HEK293 (cell line): ENCODE measurements around the gene TK1.

Experiments
- CTCF ChIA-PET: fragments of 350-600 bp; formaldehyde crosslinking; extraction: SDS; loops from one replicate; lab custom pipeline; 2021; ENCODE audit warnings: antibody characterized with exemption; lab: Yijun Ruan, JAX
- POLR2A ChIA-PET: fragments of 300-600 bp; formaldehyde crosslinking; extraction: SDS; loops from one replicate; lab custom pipeline; 2020; ENCODE audit warnings: antibody characterized with exemption, inconsistent platforms; lab: Yijun Ruan, JAX
- H3K27ac ChIP-seq: fragments of 200-500 bp; sonication (Bioruptor generic); 2 replicates; pipeline ENCODE4 v1.5.1; 2014; ENCODE audit warnings: low read depth, low read length, control low read depth, inconsistent platforms; ENCODE audit errors: extremely low read depth
- H3K36me3 ChIP-seq, 2 experiments: fragments of 200-500 bp in 1 of 2; sonication (Bioruptor generic) in 1 of 2; 1 replicate in 1 of 2; 2 replicates in 1 of 2; pipeline ENCODE4 v1.5.1; 2014 to 2017; ENCODE audit warnings: inconsistent platforms in 2 of 2, low read length in 2 of 2; ENCODE audit not compliant: control insufficient read depth in 2 of 2, insufficient read depth in 1 of 2
- H3K4me1 ChIP-seq: fragments of 200-500 bp; sonication (Bioruptor generic); 2 replicates; pipeline ENCODE4 v1.5.1; 2014; ENCODE audit warnings: mild to moderate bottlenecking, low read length, inconsistent platforms; ENCODE audit not compliant: control insufficient read depth, insufficient read depth
- H3K4me3 ChIP-seq: 2 replicates; pipeline ENCODE4 v1.5.1; 2011; ENCODE audit warnings: low read depth, mild to moderate bottlenecking, control low read depth, low read length, moderate library complexity
- H3K9me3 ChIP-seq: fragments of 200-500 bp; sonication (Bioruptor generic); 2 replicates; pipeline ENCODE4 v1.5.1; 2014; ENCODE audit warnings: low read depth, low read length, inconsistent platforms; ENCODE audit not compliant: control insufficient read depth, insufficient read depth
- GLIS1 ChIP-seq: fragments of 450-650 bp; formaldehyde crosslinking; IDR thresholded peaks from 2 replicates; pipeline ENCODE4 v1.5.1; 2016; ENCODE audit warnings: missing biosample characterization, missing genetic modification characterization
- GLIS2 ChIP-seq: fragments of 450-650 bp; formaldehyde crosslinking; IDR thresholded peaks from 2 replicates; pipeline ENCODE4 v1.5.1; 2016; ENCODE audit warnings: missing biosample characterization, missing genetic modification characterization
- HIC1 ChIP-seq: fragments of 450-650 bp; formaldehyde crosslinking; IDR thresholded peaks from 2 replicates; pipeline ENCODE4 v1.5.1; 2016; ENCODE audit warnings: missing biosample characterization, missing genetic modification characterization
- HOXA7 ChIP-seq: sonication (generic); formaldehyde crosslinking; IDR thresholded peaks from 2 replicates; pipeline ENCODE4 v1.8.1; 2022; ENCODE audit warnings: missing genetic modification reagents, borderline replicate concordance
- HOXD13 ChIP-seq: sonication (generic); formaldehyde crosslinking; IDR thresholded peaks from 2 replicates; pipeline ENCODE4 v1.8.0; 2022; ENCODE audit warnings: missing genetic modification reagents, borderline replicate concordance
- KLF1 ChIP-seq: fragments of 450-650 bp; formaldehyde crosslinking; IDR thresholded peaks from 2 replicates; pipeline ENCODE4 v1.5.1; 2016; ENCODE audit warnings: missing biosample characterization, missing genetic modification characterization
- KLF8 ChIP-seq: fragments of 450-650 bp; formaldehyde crosslinking; IDR thresholded peaks from 2 replicates; pipeline ENCODE4 v1.5.1; 2016; ENCODE audit warnings: missing biosample characterization, missing genetic modification characterization
- SP3 ChIP-seq: fragments of 450-650 bp; formaldehyde crosslinking; IDR thresholded peaks from 2 replicates; pipeline ENCODE4 v1.5.1; 2016; ENCODE audit warnings: missing biosample characterization, missing genetic modification characterization
- ZBTB17 ChIP-seq: fragments of 450-650 bp; formaldehyde crosslinking; IDR thresholded peaks from 2 replicates; pipeline ENCODE4 v1.5.1; 2016; ENCODE audit warnings: missing biosample characterization, missing genetic modification characterization
- ZIC2 ChIP-seq: fragments of 450-650 bp; formaldehyde crosslinking; IDR thresholded peaks from 2 replicates; pipeline ENCODE4 v1.5.1; 2016; ENCODE audit warnings: missing biosample characterization, missing genetic modification characterization
- ZNF146 ChIP-seq: fragments of 450-650 bp; formaldehyde crosslinking; IDR thresholded peaks from 2 replicates; pipeline ENCODE4 v1.5.1; 2016; ENCODE audit warnings: missing biosample characterization, missing genetic modification characterization
- ZNF184 ChIP-seq: fragments of 450-650 bp; IDR thresholded peaks from 2 replicates; pipeline ENCODE4 v1.5.1; 2018; ENCODE audit warnings: missing biosample characterization, mild to moderate bottlenecking, missing genetic modification characterization
- ZNF24 ChIP-seq: fragments of 450-650 bp; formaldehyde crosslinking; IDR thresholded peaks from 2 replicates; pipeline ENCODE4 v1.5.1; 2016; ENCODE audit warnings: missing biosample characterization, missing genetic modification characterization
- ZNF266 ChIP-seq: fragments of 450-650 bp; formaldehyde crosslinking; IDR thresholded peaks from 2 replicates; pipeline ENCODE4 v1.5.1; 2016; ENCODE audit warnings: missing biosample characterization, missing genetic modification characterization, low read depth
- ZNF473 ChIP-seq: fragments of 450-650 bp; formaldehyde crosslinking; IDR thresholded peaks from 2 replicates; pipeline ENCODE4 v1.5.1; 2017; ENCODE audit warnings: missing biosample characterization, missing genetic modification characterization
- ZNF514 ChIP-seq: fragments of 450-650 bp; formaldehyde crosslinking; IDR thresholded peaks from 2 replicates; pipeline ENCODE4 v1.5.1; 2016; ENCODE audit warnings: missing biosample characterization, missing genetic modification characterization
- ZNF521 ChIP-seq: fragments of 450-650 bp; formaldehyde crosslinking; IDR thresholded peaks from 2 replicates; pipeline ENCODE4 v1.5.1; 2017; ENCODE audit warnings: missing biosample characterization, mild to moderate bottlenecking, missing genetic modification characterization
- ZNF544 ChIP-seq: fragments of 450-650 bp; formaldehyde crosslinking; IDR thresholded peaks from 2 replicates; pipeline ENCODE4 v1.5.0; 2017; ENCODE audit warnings: missing biosample characterization, missing genetic modification characterization
- ZNF548 ChIP-seq: fragments of 450-650 bp; formaldehyde crosslinking; IDR thresholded peaks from 2 replicates; pipeline ENCODE4 v1.5.1; 2016; ENCODE audit warnings: missing biosample characterization, missing genetic modification characterization
- ZNF580 ChIP-seq: fragments of 450-650 bp; formaldehyde crosslinking; IDR thresholded peaks from 2 replicates; pipeline ENCODE4 v1.5.1; 2016; ENCODE audit warnings: missing biosample characterization, missing genetic modification characterization
- ZNF658 ChIP-seq: fragments of 450-650 bp; formaldehyde crosslinking; IDR thresholded peaks from 2 replicates; pipeline ENCODE4; 2016; ENCODE audit warnings: missing biosample characterization, missing genetic modification characterization
- ZNF791 ChIP-seq: fragments of 450-650 bp; formaldehyde crosslinking; IDR thresholded peaks from 2 replicates; pipeline ENCODE4 v1.5.1; 2016; ENCODE audit warnings: missing biosample characterization, missing genetic modification characterization
- ZNF830 ChIP-seq: fragments of 450-650 bp; IDR thresholded peaks from 2 replicates; pipeline ENCODE4 v1.5.0; 2018; ENCODE audit warnings: missing biosample characterization, missing genetic modification characterization, low read depth, mild to moderate bottlenecking, moderate library complexity
- ZNF837 ChIP-seq: fragments of 450-650 bp; formaldehyde crosslinking; IDR thresholded peaks from 2 replicates; pipeline ENCODE4 v1.5.1; 2016; ENCODE audit warnings: missing biosample characterization, missing genetic modification characterization
- ZSCAN4 ChIP-seq: fragments of 450-650 bp; formaldehyde crosslinking; IDR thresholded peaks from 2 replicates; pipeline ENCODE4 v1.5.1; 2017; ENCODE audit warnings: missing biosample characterization, missing genetic modification characterization

TK1 gene

GRCh38 chr17:78133971-78134898 is 52.6 kb downstream of the TK1 start (continued):
- TF ChIP-seq ZNF521 (tag by site-specific recombination) (no peak), GLIS2 (peak; percentile 41; the same call in 1 of the 2 replicates), HOXA7 (CRISPR knock-in tag) (no peak), ZNF514 (no peak), GLIS1 (tag by site-specific recombination) (0 out of 2 replicates have a peak, but pooled peaks have one; percentile 10), ZNF544 (tag by site-specific recombination) (no peak), ZBTB17 (tag by site-specific recombination) (peak; percentile 16; the same call in 1 of the 2 replicates), ZNF658 (tag by site-specific recombination) (no peak), KLF1 (tag by site-specific recombination) (peak; percentile 30; the same call in 1 of the 2 replicates), ZNF24 (tag by site-specific recombination) (0 out of 2 replicates have a peak, but pooled peaks have one; percentile 44), KLF8 (tag by site-specific recombination) (peak; percentile 23; the same call in 1 of the 2 replicates)
- TF ChIP-seq, all 188 proteins: peak for 21

GRCh38 chr17:78133179-78133951 is 53.5 kb downstream of the TK1 start:
- Histone ChIP-seq H3K36me3 (no peaks in the 10 kb centered on the region), H3K9me3 (no peaks in the 10 kb centered on the region), H3K27ac (no peak overlapping the region), H3K4me3 (no peak overlapping the region), H3K4me1 (no peaks in the 10 kb centered on the region)
- ChIA-PET CTCF (interaction anchor here (0.7 to 2.8 kb wide), 14 partner anchors 11 to 114 kb away, joined by 3 to 15 read pairs (median 5); no protein-coding TSS in a partner anchor), POLR2A (interaction anchor here (1.1 to 1.4 kb wide), 2 partner anchors 53 to 175 kb away, joined by 3 to 6 read pairs; partner anchors contain the start of gene TNRC6C)
- TF ChIP-seq ZNF548 (tag by site-specific recombination), result no peak
- TF ChIP-seq ZSCAN4 (tag by site-specific recombination), result no peak
- TF ChIP-seq ZNF830, result no peak
- no peak for TF ChIP-seq ZNF580 (tag by site-specific recombination)
- TF ChIP-seq SP3 (tag by site-specific recombination), result no peak
- TF ChIP-seq HOXD13 (CRISPR knock-in tag), result no peak
- no peak for TF ChIP-seq ZNF473 (tag by site-specific recombination)
- TF ChIP-seq ZNF184, result no peak
- TF ChIP-seq ZNF266 (tag by site-specific recombination), result no peak
- TF ChIP-seq ZNF791, result no peak
- no peak for TF ChIP-seq ZNF837 (tag by site-specific recombination)

- H3K4me1 ChIP-seq, result peaks cover 3% of the 10 kb centered on the region; the same call in 1 of the 2 replicates
- H3K36me3 ChIP-seq, result no peaks in the 10 kb centered on the region
Measured at GRCh38 chr17:78132767-78133178, 54.1 kb downstream of the TK1 start.

More at GRCh38 chr17:78132767-78133178, 54.1 kb downstream of the TK1 start:
- H3K4me3 ChIP-seq, result no peak overlapping the region
- no peaks in the 10 kb centered on the region for H3K9me3 ChIP-seq
- ChIA-PET CTCF (interaction anchor here (1.2 to 2.8 kb wide), 2 partner anchors 17 to 19 kb away, joined by 4 to 11 read pairs; no protein-coding TSS in a partner anchor), POLR2A (no interaction called here)
- H3K27ac ChIP-seq, result no peak overlapping the region
- TF ChIP-seq ZIC2 (tag by site-specific recombination) (no peak), ZNF146 (no peak), HIC1 (tag by site-specific recombination) (0 out of 2 replicates have a peak, but pooled peaks have one; percentile 3)
